GM12878 (cell line): ENCODE measurements around the gene AKT1. TPM values are rescaled to one million over a fixed set of nuclear protein-coding genes. Genes with fewer than 3 reads are reported as not detected.

Experiments used
- ATAC-seq: fragments of 200-7000 bp; cut with Tn5 transposase; 3 replicates; pipeline ENCODE4 v1.9.1; 2020; ENCODE audit warnings: mild to moderate bottlenecking, moderate library complexity
- BruUV-seq: library from RNA; stranded (reverse); fragments of 400-500 nt; replicated peaks from 2 replicates; lab custom pipeline; 2021; lab: Mats Ljungman, UMichigan
- CTCF ChIA-PET: fragments of 300-600 bp; sonication (Branson Sonifier 250); formaldehyde crosslinking; extraction: SDS; loops from one replicate; lab custom pipeline; 2021; ENCODE audit warnings: inconsistent platforms; lab: Yijun Ruan, JAX
- POLR2A ChIA-PET: fragments of 350-600 bp; formaldehyde crosslinking; extraction: SDS; loops from one replicate; lab custom pipeline; 2021; ENCODE audit warnings: inconsistent platforms; lab: Charles Lee
- RAD21 ChIA-PET: fragments of 300-600 bp; sonication (Branson Sonifier 250); formaldehyde crosslinking; loops from one replicate; lab custom pipeline; 2023; ENCODE audit warnings: antibody characterized with exemption; ENCODE audit not compliant: unreplicated experiment; lab: Charles Lee
- SMC1A ChIA-PET: fragments of 300-600 bp; sonication (Branson Sonifier 250); formaldehyde crosslinking; loops from one replicate; lab custom pipeline; 2023; ENCODE audit not compliant: unreplicated experiment, uncharacterized antibody; lab: Charles Lee
- DNase-seq: peaks from one replicate; pipeline ENCODE4 v3.0.0-alpha.2; 2011; ENCODE audit warnings: low read depth, low spot score
- FAIRE-seq: peaks from 3 replicates; lab custom pipeline; 2011; peaks lifted over from hg19 to GRCh38; lab: Jason Lieb, UNC
- H2AFZ ChIP-seq: 2 replicates; pipeline ENCODE4 v1.6.0; 2011; ENCODE audit warnings: low read depth, low read length, control low read depth; ENCODE audit not compliant: control insufficient read depth
- H3K27ac ChIP-seq: 2 replicates; pipeline ENCODE4 v1.5.1; 2011; ENCODE audit warnings: control low read depth; ENCODE audit not compliant: control insufficient read depth, insufficient read depth
- H3K27me3 ChIP-seq, 2 experiments: replicated peaks in 1 of 2; 2 replicates each; pipeline versions ENCODE4 v1.6.0 to v1.6.1; 2011; ENCODE audit warnings: low read length in 1 of 2; ENCODE audit not compliant: control insufficient read depth in 2 of 2, insufficient read depth in 2 of 2
- H3K36me3 ChIP-seq, 2 experiments: 2 replicates each; pipeline ENCODE4 v1.5.1; 2011; ENCODE audit warnings: low read length in 1 of 2; ENCODE audit not compliant: control insufficient read depth in 2 of 2, insufficient read depth in 2 of 2
- H3K4me1 ChIP-seq: 2 replicates; pipeline ENCODE4 v1.6.1; 2011; ENCODE audit warnings: mild to moderate bottlenecking, low read length, moderate library complexity, mixed read lengths; ENCODE audit not compliant: control insufficient read depth, insufficient read depth
- H3K4me2 ChIP-seq: 2 replicates; pipeline ENCODE4 v1.6.0; 2011; ENCODE audit warnings: control low read depth; ENCODE audit not compliant: control insufficient read depth, insufficient read depth
- H3K4me3 ChIP-seq: fragments of 200-600 bp; sonication (generic); 2 replicates; pipeline ENCODE4 v1.5.1; 2016
- H3K79me2 ChIP-seq: 2 replicates; pipeline ENCODE4 v1.6.0; 2011; ENCODE audit warnings: low read length; ENCODE audit not compliant: control insufficient read depth, insufficient read depth
- H3K9ac ChIP-seq: 2 replicates; pipeline ENCODE4 v1.8.0; 2011; ENCODE audit warnings: low read length, control low read depth, mixed read lengths; ENCODE audit not compliant: control insufficient read depth, insufficient read depth
- H3K9me3 ChIP-seq: replicated peaks from 3 replicates; pipeline ENCODE4 v1.5.1; 2011; ENCODE audit warnings: mild to moderate bottlenecking, low read length; ENCODE audit not compliant: control insufficient read depth, insufficient read depth
- H4K20me1 ChIP-seq: 2 replicates; pipeline ENCODE4 v1.6.0; 2011; ENCODE audit not compliant: control insufficient read depth, insufficient read depth
- ASH2L ChIP-seq: fragments of 300-600, 200-600 bp; sonication (generic); IDR thresholded peaks from 2 replicates; pipeline ENCODE4 v1.6.1; 2017; ENCODE audit warnings: low read depth, mild to moderate bottlenecking, borderline replicate concordance
- CHD4 ChIP-seq: fragments of 200-600 bp; sonication (generic); IDR thresholded peaks from 2 replicates; pipeline ENCODE4 v1.6.1; 2016; ENCODE audit warnings: mild to moderate bottlenecking
- DPF2 ChIP-seq: fragments of 450-650 bp; IDR thresholded peaks from 2 replicates; pipeline ENCODE4 v1.6.1; 2017; ENCODE audit warnings: mild to moderate bottlenecking
- EP300 ChIP-seq, 2 experiments: fragments of 150-350 bp in 1 of 2; IDR thresholded peaks; 2 replicates each; pipeline ENCODE4 v1.6.1; 2011 to 2012; ENCODE audit warnings: low read depth in 2 of 2, low read length in 2 of 2, borderline replicate concordance in 1 of 2, improper control_type of control experiment in 1 of 2, inconsistent platforms in 1 of 2; ENCODE audit not compliant: control insufficient read depth in 1 of 2
- KDM1A ChIP-seq: fragments of 200-600 bp; sonication (generic); IDR thresholded peaks from 2 replicates; pipeline ENCODE4 v1.6.1; 2016; ENCODE audit warnings: borderline replicate concordance
- NFYB ChIP-seq: IDR thresholded peaks from 2 replicates; pipeline ENCODE4 v1.6.1; 2011; ENCODE audit warnings: low read depth, mild to moderate bottlenecking, low read length, improper control_type of control experiment, moderate library complexity; ENCODE audit not compliant: insufficient read depth
- RCOR1 ChIP-seq: conservative IDR thresholded peaks from 2 replicates; pipeline ENCODE4 v1.6.1; 2012; ENCODE audit warnings: low read depth, low read length, improper control_type of control experiment
- RFX5 ChIP-seq: IDR thresholded peaks from 2 replicates; pipeline ENCODE4 v1.6.1; 2011; ENCODE audit warnings: low read depth, low read length, improper control_type of control experiment
- SUZ12 ChIP-seq: fragments of 200-600 bp; sonication (generic); IDR thresholded peaks from one replicate; pipeline ENCODE4 v1.6.1; 2018; ENCODE audit warnings: antibody characterized with exemption, mild to moderate bottlenecking; ENCODE audit not compliant: unreplicated experiment
- TCF7 ChIP-seq: IDR thresholded peaks from 2 replicates; pipeline ENCODE4 v1.6.1; 2014; ENCODE audit warnings: antibody characterized with exemption, borderline replicate concordance
- YY1 ChIP-seq: IDR thresholded peaks from 2 replicates; pipeline ENCODE4 v1.6.1; 2011; ENCODE audit warnings: low read depth, mild to moderate bottlenecking, low read length
- ZSCAN29 ChIP-seq: fragments of 450-650 bp; IDR thresholded peaks from 2 replicates; pipeline ENCODE4 v1.6.1; 2017; ENCODE audit warnings: mild to moderate bottlenecking, moderate library complexity
- WGBS: methylation state at CpG from one replicate; pipeline ENCODE4 v1.1.6; 2016; ENCODE audit warnings: low lambda C conversion rate; ENCODE audit not compliant: insufficient replicate concordance, insufficient coverage; ENCODE audit errors: missing lambda C conversion rate; 5-methylcytosine and 5-hydroxymethylcytosine counted together
- in situ Hi-C: fragments of 300-500 bp; cut with MboI; formaldehyde crosslinking; loops from 9 replicates; pipeline ENCODE4 v1.14.3; 2018; ENCODE audit warnings: mixed read lengths
- intact Hi-C: fragments of 100-400 bp; cut with micrococcal nuclease; formaldehyde crosslinking; loops from one replicate; pipeline ENCODE4 v1.14.2; 2022; ENCODE audit not compliant: unreplicated experiment
- polyA plus RNA-seq, 11 experiments: library from polyadenylated mRNA; depleted of rRNA in 4 of 11; unstranded in 6 of 11; stranded (reverse) in 5 of 11; fragments of >200 nt; fragmentation: Nextera tagmentation in 4 of 11; fragmentation: Illumina TruSeq in 1 of 11; extraction: Ambion mirVana in 4 of 11; extraction: Trizol in 1 of 11; gene quantifications; 1 replicate in 1 of 11; 2 replicates in 10 of 11; pipeline versions ENCODE4 v1.2.1 to v1.2.3, GENCODE V29; 2011 to 2016; ENCODE audit warnings: inconsistent platforms in 2 of 11, missing spikeins in 2 of 11, low read depth in 1 of 11
- total RNA-seq, 4 experiments: library from RNA; depleted of rRNA in 3 of 4; stranded (reverse); fragments of >200 nt in 3 of 4; fragmentation: Illumina TruSeq in 1 of 4; extraction: Trizol in 1 of 4; gene quantifications; 2 replicates each; pipeline versions ENCODE4 v1.2.1 to v1.2.3, GENCODE V29; 2013 to 2021
- TF ChIP-seq, protein P1 (sequence below): IDR thresholded peaks from 2 replicates; pipeline ENCODE4 v1.6.1; 2012; ENCODE audit warnings: low read depth, low read length, improper control_type of control experiment
- TF ChIP-seq, protein P2 (sequence below): fragments of 450-650 bp; IDR thresholded peaks from 2 replicates; pipeline ENCODE4 v1.6.1; 2017; ENCODE audit warnings: mild to moderate bottlenecking, low read depth, inconsistent platforms; ENCODE audit not compliant: poor library complexity, severe bottlenecking
- TF ChIP-seq, protein P3 (sequence below), 3 experiments: IDR thresholded peaks in 2 of 3; conservative IDR thresholded peaks in 1 of 3; 2 replicates each; pipeline ENCODE4 v1.5.1; 2011; ENCODE audit warnings: low read depth in 3 of 3, low read length in 3 of 3, mild to moderate bottlenecking in 3 of 3, control low read depth in 2 of 3, moderate library complexity in 2 of 3, inconsistent platforms in 1 of 3, mixed read lengths in 1 of 3; ENCODE audit not compliant: control insufficient read depth in 2 of 3, insufficient read depth in 1 of 3; ENCODE audit errors: extremely low read depth in 1 of 3

AKT1 gene
- total and polyA plus RNA-seq, 10 of the 15 experiments (the other 5 are each of a cell fraction or from before 2014, with no cell fraction given), result 0.63 to 110 (median 58.9) TPM

DNA sequence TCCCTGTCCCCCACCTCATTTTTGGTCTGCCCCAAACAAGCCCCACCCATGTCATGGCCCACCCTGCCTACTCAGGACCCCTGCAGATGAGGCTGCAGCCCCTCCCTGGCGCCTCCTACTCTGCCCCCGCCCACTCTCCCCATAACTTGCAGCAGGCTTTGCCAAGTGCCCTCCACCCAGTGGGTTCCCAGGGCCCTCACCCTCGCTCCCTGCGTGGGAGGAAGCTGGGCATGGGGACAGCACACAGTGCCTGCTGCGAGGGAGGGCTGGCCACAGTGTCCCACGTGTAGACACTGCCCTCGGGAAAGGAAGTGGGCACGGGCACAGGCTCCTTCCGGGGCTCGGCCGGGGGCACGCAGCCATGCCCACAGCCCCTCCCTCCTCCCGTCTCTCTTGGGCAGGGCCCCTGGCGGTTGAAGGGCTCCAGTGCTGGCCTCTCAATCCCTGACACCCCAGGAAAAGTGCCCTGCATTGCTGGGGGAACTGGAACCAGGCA lies 9.4 kb downstream of the AKT1 start:
- Histone ChIP-seq H3K4me1 (no peaks in the 10 kb centered on the region), H3K4me2 (no peak overlapping the region), H3K27ac (no peak overlapping the region), H4K20me1 (peaks cover 3% of the 10 kb centered on the region; the same call in 1 of the 2 replicates), H3K27me3 (no peaks in the 10 kb centered on the region), H3K79me2 (peaks cover 2% of the 10 kb centered on the region; the same call in 1 of the 2 replicates), H2AFZ (no peak overlapping the region), H3K36me3 (peaks cover 0 to 6% of the 10 kb centered on the region in 2 experiments; a peak in 2 of 4 replicates), H3K9me3 (no peaks in the 10 kb centered on the region), H3K9ac (no peak overlapping the region), H3K4me3 (no peak overlapping the region)
- WGBS, result 63% methylated on average over 10 of the region's 14 CpGs
- CTCF ChIA-PET, result no interaction called here
- FAIRE-seq (no peak), ATAC-seq (no peak), DNase-seq (no peak)
- SMC1A ChIA-PET, result no interaction called here
- intact Hi-C loops, result no loop called here
- in situ Hi-C loops, result no loop called here
- RAD21 ChIA-PET, result no interaction called here
- no TSS peak for BruUV-seq
- TF ChIP-seq ASH2L (no peak), RFX5 (no peak), NFYB (no peak), CHD4 (no peak), TCF7 (no peak), KDM1A (no peak), EP300 (IDR thresholded peaks at IDR 0.05; ENCODE audit: borderline replicate concordance in 1 of 2, control insufficient read depth in 1 of 2, low read depth in 2 of 2, low read length in 2 of 2) (no peak), RCOR1 (no peak), YY1 (no peak), DPF2 (no peak), ZSCAN29 (no peak), SUZ12 (no peak)
- TF ChIP-seq, protein P1, sequence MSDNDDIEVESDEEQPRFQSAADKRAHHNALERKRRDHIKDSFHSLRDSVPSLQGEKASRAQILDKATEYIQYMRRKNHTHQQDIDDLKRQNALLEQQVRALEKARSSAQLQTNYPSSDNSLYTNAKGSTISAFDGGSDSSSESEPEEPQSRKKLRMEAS, result no peak
- TF ChIP-seq, protein P2, sequence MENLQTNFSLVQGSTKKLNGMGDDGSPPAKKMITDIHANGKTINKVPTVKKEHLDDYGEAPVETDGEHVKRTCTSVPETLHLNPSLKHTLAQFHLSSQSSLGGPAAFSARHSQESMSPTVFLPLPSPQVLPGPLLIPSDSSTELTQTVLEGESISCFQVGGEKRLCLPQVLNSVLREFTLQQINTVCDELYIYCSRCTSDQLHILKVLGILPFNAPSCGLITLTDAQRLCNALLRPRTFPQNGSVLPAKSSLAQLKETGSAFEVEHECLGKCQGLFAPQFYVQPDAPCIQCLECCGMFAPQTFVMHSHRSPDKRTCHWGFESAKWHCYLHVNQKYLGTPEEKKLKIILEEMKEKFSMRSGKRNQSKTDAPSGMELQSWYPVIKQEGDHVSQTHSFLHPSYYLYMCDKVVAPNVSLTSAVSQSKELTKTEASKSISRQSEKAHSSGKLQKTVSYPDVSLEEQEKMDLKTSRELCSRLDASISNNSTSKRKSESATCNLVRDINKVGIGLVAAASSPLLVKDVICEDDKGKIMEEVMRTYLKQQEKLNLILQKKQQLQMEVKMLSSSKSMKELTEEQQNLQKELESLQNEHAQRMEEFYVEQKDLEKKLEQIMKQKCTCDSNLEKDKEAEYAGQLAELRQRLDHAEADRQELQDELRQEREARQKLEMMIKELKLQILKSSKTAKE, result no peak
- TF ChIP-seq, protein P3, sequence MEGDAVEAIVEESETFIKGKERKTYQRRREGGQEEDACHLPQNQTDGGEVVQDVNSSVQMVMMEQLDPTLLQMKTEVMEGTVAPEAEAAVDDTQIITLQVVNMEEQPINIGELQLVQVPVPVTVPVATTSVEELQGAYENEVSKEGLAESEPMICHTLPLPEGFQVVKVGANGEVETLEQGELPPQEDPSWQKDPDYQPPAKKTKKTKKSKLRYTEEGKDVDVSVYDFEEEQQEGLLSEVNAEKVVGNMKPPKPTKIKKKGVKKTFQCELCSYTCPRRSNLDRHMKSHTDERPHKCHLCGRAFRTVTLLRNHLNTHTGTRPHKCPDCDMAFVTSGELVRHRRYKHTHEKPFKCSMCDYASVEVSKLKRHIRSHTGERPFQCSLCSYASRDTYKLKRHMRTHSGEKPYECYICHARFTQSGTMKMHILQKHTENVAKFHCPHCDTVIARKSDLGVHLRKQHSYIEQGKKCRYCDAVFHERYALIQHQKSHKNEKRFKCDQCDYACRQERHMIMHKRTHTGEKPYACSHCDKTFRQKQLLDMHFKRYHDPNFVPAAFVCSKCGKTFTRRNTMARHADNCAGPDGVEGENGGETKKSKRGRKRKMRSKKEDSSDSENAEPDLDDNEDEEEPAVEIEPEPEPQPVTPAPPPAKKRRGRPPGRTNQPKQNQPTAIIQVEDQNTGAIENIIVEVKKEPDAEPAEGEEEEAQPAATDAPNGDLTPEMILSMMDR (IDR thresholded peaks at IDR 0.05 in 2 of 3, conservative IDR thresholded peaks at IDR 0.05 in 1 of 3; ENCODE audit: control insufficient read depth in 2 of 3, extremely low read depth in 1 of 3, insufficient read depth in 1 of 3, low read depth in 3 of 3, low read length in 3 of 3), result no peak
- POLR2A ChIA-PET, result no interaction called here
